GM18907 (cell line): ENCODE measurements around the gene KIF27.
A peak's percentile ranks its signal among the peaks of the same experiment; 100 is the strongest.
"Not testable (repeated sequence)": the region's sequence is repeated elsewhere in the genome, so short reads cannot be mapped to it uniquely, and the experiment has no call there.

ENCODE experiments used
- ATAC-seq: cut with Tn5 transposase; IDR thresholded peaks from one replicate; pipeline ENCODE4 v1.9.1; 2021; ENCODE audit warnings: mild to moderate bottlenecking, moderate library complexity; ENCODE audit not compliant: unreplicated experiment

Gene KIF27, protein sequence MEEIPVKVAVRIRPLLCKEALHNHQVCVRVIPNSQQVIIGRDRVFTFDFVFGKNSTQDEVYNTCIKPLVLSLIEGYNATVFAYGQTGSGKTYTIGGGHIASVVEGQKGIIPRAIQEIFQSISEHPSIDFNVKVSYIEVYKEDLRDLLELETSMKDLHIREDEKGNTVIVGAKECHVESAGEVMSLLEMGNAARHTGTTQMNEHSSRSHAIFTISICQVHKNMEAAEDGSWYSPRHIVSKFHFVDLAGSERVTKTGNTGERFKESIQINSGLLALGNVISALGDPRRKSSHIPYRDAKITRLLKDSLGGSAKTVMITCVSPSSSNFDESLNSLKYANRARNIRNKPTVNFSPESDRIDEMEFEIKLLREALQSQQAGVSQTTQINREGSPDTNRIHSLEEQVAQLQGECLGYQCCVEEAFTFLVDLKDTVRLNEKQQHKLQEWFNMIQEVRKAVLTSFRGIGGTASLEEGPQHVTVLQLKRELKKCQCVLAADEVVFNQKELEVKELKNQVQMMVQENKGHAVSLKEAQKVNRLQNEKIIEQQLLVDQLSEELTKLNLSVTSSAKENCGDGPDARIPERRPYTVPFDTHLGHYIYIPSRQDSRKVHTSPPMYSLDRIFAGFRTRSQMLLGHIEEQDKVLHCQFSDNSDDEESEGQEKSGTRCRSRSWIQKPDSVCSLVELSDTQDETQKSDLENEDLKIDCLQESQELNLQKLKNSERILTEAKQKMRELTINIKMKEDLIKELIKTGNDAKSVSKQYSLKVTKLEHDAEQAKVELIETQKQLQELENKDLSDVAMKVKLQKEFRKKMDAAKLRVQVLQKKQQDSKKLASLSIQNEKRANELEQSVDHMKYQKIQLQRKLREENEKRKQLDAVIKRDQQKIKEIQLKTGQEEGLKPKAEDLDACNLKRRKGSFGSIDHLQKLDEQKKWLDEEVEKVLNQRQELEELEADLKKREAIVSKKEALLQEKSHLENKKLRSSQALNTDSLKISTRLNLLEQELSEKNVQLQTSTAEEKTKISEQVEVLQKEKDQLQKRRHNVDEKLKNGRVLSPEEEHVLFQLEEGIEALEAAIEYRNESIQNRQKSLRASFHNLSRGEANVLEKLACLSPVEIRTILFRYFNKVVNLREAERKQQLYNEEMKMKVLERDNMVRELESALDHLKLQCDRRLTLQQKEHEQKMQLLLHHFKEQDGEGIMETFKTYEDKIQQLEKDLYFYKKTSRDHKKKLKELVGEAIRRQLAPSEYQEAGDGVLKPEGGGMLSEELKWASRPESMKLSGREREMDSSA (N-terminal part only)

DNA sequence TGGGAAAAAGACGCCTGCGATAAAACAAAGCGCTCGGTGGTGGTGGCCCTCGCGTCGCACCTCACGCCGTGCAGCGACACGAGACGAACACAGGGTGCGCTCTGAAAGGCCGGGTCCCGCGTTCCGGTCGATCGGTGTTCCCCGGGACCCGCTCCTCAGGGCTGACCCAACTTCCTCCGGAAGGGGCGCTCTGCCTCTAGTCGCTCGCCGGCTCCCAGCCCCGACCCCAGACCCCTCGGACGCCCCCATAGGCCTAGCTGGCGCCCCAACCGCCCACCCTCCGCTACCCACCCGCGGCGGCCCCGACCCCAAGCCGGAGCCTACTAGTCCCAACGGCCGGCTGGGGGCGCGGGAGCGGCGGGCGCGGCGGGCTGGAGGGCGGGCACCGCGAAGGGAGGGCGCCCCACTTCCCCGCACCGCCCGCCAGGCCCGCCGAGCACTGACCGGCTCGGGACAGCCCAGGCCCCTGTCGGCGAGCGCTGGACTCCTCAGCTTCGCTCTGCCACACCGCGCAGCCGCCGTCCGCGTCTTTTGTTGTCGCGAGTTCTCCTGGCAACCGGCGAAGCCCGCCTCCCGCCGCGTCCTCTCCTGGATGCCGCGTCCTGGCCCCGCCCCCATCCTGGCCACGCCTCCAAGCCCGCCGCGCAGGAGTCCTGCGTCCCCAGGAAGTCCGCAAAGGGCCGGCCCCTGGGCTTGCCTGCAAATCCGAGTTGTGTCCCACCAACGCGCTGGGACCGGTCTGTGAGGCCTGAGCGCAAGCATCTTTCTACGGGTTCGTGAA lies at the start of gene KIF27:
TSS of gene KIF27 (minus strand) at position 506 of the 781 bp plus-strand sequence. CDS start 5,841 bp downstream, outside the sequence.
- ATAC-seq = peak; percentile 96

- ATAC-seq = no peak
Measured at GRCh38 chr9:83969602-83970001, 48.4 kb upstream of the KIF27 start.

DNA sequence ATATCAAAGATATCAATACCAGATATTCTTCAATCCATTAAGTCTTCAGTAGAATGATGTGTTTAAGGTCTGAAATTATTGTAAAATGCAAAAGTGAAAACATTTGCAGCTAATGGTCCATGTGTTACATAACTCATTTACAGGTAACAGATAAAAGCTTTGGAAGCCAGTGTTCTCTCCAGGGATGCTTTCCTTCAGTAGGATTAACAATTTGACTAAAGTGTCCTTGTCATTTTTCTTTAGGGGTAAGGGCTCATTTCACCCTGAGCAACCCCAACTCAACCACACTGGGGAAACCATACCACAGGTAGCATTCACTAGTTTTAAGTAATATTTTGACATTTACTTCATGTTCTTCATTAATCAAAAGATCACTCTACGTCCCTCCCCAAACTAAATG lies 45.8 kb upstream of the KIF27 start:
- ATAC-seq = no peak

GRCh38 chr9:83966209-83966582 lies 45.0 kb upstream of the KIF27 start:
- no peak for ATAC-seq

DNA sequence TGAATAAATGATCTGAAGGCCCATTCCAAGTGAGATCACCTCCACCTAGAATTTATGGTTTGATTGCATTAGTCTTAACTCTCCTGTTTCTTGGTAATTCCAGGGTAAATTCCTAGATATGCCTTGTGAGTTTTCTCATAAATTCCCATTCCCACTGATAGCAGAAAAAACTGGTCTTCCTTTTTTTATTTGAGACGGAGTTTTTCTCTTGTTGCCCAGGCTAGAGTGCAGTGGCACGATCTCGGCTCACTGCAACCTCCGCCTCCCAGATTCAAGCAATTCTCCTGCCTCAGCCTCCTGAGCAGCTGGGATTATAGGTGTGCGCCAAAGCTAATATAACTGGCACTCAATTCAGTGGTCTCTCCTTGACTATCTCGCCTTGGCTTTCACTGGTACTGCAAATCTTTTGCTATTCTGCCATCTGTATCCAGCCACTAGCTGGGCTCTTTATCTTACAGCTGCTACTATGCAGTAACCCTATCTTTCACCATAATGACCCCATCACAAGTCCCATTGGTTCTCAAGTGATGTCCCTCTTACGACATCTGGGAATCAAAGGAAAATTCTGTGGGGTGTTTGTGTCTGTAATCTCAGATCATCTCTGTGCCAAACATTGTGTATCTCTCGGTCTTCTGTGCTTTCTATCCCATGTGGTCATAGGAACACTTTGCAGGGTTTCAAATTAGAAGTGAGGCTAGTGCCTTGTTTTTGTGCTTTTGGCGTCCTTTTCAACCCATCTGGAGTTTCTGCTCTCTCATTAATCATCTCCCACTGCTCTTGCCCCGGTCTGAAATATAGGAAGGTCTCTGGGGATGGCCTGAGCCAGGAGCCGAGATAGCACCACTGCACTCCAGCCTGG lies 44.3 kb upstream of the KIF27 start:
- ATAC-seq = no peak

GRCh38 chr9:83964973-83965349 lies 43.7 kb upstream of the KIF27 start:
- ATAC-seq = no peak

DNA sequence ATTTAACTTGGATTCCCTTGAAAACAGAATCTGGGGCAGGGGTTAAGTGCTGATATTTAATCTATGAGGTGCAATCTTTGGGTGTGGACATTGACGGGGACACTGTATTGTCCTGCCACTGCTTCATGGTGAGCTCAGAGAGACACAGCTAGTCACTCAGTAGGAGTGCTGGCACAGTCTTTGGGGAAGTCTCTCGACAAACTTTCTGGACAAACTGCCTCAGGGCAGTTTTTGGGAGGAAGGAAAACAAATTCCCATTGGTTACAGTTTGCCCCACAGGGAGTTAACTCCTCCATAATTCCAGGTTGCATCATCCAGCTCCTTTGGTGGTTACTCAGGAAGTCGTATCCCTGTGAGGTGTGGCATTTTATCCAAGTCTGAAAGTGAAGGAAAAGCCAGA lies 40.9 kb upstream of the KIF27 start:
- no peak for ATAC-seq

DNA sequence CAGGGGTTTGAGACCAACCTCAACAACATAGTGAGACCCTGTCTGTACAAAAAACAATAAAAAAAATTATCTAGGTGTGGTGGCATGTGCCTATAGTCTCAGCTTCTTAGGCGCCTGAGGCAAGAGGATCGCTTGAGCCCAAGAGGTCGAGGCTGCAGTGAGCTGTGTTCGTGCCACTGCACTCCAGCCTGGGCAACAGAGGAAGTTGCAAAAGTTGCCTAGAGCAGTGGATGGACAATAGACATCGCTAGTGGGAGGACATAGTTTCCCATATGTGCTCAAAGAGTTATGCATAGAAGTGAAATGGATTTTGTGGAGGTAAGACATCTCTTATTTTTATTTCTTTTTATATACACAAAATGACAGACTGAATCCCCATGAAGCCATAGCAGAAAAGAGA lies 39.8 kb upstream of the KIF27 start:
- ATAC-seq = no peak

- ATAC-seq = no peak
Measured at GRCh38 chr9:83959061-83959460, 37.8 kb upstream of the KIF27 start.

DNA sequence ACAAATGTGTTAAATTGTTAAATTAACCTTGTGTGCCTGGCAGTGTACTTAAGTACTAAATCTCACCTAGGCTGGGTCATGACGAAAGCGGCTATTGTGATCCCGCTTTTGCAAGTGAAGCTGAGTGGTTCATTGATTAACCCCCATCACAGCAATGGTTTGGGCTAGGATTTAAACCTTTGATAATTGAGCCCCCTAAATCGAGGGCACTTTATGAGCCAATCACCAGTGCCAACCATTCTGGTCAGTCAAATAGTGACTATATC lies 35.9 kb upstream of the KIF27 start:
- no peak for ATAC-seq

- ATAC-seq = peak; percentile 87
Measured at GRCh38 chr9:83956436-83957247, 35.4 kb upstream of the KIF27 start.

DNA sequence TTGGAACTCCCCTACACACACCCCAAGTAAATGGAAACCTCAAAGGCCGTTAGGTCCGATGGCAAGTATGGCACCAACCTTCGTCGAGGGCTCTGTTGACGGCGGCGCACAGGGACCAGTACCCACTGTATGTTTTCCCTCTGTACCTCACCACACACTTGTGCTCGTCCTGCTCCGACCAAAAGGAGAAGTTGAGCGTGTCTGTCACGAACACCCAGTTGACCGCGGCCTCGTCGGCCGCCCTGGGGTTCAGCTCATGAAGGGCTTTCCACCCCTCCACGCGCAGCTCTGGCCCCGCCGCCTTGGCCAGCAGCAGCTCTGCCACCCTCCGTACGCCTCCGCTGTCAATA lies 34.8 kb upstream of the KIF27 start:
- peak; percentile 63 for ATAC-seq

DNA sequence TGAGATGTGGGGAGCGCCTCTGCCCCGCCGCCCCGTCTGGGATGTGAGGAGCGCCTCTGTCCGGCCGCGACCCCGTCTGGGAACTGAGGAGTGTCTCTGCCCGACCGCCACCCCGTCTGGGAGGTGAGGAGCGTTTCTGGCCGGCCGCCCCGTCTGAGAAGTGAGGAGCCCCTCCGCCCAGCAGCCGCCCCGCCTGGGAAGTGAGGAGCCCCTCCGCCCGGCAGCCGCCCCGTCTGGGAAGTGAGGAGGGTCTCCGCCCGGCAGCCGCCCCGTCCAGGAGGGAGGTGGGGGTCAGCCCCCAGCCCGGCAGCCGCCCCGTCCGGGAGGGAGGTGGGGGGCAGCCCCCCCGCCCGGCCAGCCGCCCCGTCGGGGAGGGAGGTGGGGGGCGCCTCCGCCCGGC lies 26.9 kb upstream of the KIF27 start:
- not testable (repeated sequence) for ATAC-seq

DNA sequence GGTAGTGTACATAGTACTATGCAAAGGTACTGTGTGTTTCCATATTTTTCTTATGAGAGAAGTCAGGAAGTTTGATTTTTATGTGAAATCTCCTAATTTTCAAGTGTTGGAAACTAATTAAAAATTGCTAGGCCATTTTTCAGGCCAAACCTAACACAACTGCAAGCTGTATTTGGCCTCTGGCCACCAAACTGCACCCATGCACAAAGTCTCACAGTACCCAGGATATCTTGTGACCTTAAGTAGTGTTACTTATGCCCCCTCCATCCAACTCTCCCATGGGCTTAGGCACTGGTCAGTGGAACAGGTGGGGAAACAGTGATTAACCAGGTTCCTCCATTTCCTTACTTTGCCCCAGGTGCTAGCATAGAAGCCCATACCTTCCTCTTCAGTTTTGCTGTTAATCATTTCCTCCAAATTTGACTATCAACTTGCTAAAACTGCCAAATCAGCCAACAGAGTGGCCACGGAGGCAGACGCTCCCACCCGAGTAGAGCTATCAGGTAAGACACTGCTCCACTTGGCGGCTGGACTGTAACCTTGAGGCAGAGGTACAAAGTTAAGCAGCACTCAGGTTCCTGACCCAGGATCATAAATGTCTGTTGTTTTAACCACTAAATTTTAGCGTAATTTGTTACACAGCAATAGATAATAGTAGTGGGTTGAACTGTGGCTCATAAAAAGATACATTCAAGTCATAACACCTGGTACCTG lies 19.5 kb upstream of the KIF27 start:
- ATAC-seq = no peak

DNA sequence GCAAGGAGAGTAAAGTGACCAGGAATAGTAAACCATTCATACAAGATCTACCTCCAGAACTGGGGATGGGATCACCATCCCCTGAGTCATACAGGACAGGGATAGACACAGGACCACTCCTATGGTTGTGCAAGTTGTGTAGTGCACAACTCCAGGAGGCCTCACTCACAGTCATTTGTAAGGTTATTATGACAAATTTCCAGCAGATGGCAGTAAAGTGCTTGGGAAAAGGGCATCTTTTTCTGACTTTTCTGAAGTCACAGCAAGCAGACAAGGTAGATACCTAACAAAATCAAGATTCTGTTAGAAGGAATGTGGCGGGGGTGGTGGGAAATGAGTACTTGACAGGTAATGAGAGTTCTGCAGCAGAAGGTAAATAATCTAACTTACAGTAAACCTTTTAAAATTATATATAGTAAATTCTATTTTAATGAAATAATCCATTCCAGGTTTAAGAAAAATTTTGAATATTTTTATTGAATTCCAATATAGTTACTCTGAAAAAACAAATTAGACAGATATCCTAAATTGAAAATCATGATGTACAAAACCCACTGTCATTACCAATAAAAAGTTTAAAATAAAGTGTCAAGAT lies 16.7 kb upstream of the KIF27 start:
- peak; percentile 62 for ATAC-seq

DNA sequence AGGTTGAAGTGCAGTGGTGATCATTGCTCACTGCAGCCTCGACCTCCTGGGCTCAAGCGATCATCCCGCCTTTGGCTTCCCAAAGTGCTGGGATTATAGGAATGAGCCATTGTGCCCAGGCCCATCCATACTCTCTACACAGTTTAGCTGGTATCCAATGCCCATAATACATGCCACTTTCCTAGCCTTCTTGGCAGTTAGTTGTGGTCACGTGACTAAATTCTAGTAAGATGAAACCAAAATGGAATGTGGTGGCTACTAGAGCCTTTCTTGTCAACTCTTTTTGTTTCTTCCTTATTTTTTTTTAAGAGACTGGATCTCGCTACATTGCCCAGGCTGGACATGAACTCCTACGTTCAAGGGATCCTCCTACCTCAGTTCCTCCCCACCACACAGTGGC lies 15.3 kb upstream of the KIF27 start:
- ATAC-seq = no peak

- ATAC-seq = no peak
Measured at GRCh38 chr9:83935276-83935935, 14.2 kb upstream of the KIF27 start.
